Renal cortex interstitium (tissue), 3 donors: ENCODE measurements around the gene SLC10A4. TPM values are rescaled to one million over a fixed set of nuclear protein-coding genes. Genes with fewer than 3 reads are reported as not detected.

ENCODE experiments used
- polyA plus RNA-seq, 3 donors: library from polyadenylated mRNA; unstranded; fragments of 120-200 nt; gene quantifications; one replicate each; pipeline ENCODE4 v1.2.1, GENCODE V29; 2013; ENCODE audit not compliant: insufficient read length in 3 of 3

The SLC10A4 gene
- polyA plus RNA-seq, 3 donors = 0.25 to 0.54 (median 0.30) TPM

Other genes starting within 250 kb of the SLC10A4 start
- gene TEC, start 213.5 kb upstream of the SLC10A4 start, polyA plus RNA-seq = 1 to 10 TPM; 3.1 to 5.5 (median 4.5) TPM
- 10 to 100 TPM; 56.3 to 74.2 (median 66.6) TPM for gene SLAIN2, start 141.8 kb upstream of the SLC10A4 start, polyA plus RNA-seq
- not detected for gene ZAR1, start 6.9 kb downstream of the SLC10A4 start, polyA plus RNA-seq